HG03135 (cell line): Measurements from ENCODE around the gene SDCCAG8.
A peak's percentile ranks its signal among the peaks of the same experiment; 100 is the strongest.

Source experiments
- ATAC-seq: cut with Tn5 transposase; IDR thresholded peaks from one replicate; pipeline ENCODE4 v1.9.1; 2021; ENCODE audit warnings: mild to moderate bottlenecking, moderate library complexity; ENCODE audit not compliant: unreplicated experiment

The SDCCAG8 gene

DNA sequence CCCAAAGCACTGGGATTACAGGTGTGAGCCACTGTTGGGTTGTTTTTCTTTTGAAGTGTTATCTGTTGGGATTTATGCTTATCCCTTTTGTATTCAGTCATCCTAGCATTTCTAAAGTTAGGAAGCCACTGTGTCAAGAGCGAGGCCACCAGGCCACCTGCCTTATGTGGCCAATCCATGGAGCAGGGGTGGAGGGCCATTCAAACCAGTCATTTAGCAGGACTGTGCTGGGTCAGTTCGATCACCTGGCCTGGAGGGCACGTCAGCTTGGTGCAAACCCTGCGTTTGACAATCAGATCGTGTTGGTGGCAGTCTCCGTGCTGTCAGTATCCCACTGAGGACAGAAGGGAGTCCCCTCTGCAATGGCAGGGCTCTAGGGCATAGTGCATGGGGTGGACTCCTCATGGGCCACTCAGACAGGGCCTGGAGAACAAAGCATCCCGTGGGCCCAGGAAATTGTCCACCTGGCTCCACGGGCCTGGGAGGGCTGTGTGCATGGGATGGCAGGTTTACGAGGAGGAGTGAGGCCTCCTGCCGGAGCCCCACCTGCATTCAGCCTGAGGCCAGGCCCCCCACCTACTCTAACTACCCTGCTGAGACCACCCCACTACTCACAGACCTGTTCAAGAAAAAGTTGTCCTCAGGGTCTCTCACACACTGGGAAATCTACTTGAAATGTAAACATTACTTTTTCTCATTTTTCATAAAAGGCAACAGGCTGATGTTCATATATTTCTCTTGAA lies 242.3 kb downstream of the SDCCAG8 start:
- no peak for ATAC-seq

DNA sequence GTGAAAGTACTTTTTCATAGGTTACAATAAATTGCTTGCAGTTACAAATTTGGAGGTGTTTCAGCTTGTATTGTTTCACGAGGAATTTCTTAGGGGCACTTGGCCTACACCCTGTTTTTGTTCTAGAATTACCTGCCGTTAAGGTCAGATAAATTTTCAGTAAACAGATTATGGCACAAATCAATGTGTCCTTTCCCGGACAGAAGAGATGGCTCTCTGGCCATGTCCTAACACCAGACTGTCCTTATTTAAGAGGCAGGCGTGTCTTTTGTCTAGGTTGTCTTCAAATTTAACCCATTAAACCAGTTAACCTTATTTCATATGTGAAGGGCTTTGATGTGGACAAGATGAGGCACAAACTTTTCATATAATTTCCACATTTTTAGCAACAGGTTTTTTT lies 243.4 kb downstream of the SDCCAG8 start:
- ATAC-seq = no peak

DNA sequence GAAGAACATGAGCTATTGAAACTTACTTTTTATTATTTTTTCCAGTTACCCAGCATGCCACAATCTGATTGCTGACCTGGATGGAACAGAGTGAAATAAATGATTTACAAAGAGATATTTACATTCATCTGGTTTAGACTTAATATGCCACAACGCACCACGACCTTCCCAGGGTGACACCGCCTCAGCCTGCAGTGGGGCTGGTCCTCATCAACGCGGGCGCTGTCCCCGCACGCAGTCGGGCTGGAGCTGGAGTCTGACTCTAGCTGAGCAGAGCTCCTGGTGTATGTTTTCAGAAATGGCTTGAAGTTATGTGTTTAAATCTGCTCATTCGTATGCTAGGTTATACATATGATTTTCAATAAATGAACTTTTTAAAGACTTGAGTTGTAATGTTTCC lies 243.9 kb downstream of the SDCCAG8 start:
- no peak for ATAC-seq

GRCh38 chr1:243500512-243500911 lies 244.7 kb downstream of the SDCCAG8 start:
- ATAC-seq = no peak

GRCh38 chr1:243501002-243501401 lies 245.2 kb downstream of the SDCCAG8 start:
- no peak for ATAC-seq

DNA sequence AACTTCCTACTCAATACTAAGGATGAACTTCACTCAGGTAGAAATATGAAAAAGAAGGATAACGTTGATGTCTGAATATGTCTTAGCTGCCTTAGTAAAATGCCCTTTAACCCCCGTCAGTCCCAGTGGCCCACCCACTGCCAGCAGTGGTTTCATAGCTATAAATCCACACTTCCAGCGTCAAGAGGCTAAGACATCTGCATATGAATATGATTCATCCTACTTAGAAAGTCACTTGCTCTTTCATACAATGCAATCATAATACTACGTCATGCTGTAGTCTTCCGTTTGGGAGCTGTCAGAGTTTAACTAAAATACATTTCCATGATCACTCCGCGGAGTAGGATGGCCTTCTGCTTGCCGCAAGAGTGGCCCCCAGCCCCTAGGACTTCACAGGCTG lies 247.3 kb downstream of the SDCCAG8 start:
- ATAC-seq = no peak

DNA sequence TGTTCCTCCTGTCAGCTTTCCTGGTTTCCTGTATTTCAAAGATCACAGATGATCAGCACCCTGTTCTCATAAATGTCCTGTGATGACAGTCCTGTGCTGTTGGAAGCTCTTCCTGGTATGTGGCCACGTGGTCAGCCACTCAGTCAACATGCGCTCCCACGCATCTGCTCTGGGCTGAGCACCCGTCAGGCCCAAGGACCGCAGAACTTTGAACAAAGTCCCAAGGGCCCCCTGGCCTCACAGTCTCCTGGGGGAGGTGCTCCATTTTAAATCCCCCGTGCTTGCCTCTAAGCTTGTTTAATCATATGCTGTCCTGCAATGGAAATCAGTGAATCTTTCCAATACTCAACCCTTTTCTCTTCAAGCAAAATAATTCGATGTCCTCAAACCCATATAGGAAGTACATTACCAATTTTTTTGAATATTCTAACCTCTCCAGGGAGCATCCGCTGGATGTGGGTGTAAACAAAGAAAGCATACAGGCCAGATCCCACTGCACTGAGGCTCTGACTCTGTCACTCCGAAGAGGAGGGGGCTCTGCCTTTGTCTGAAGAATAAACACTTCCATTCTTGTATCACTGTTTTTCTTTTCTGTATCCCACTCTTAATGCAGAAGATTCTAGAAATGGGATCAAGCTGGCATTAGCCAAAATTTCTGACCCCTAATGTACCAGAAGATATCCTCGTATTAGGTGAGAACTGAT lies 250.3 kb downstream of the SDCCAG8 start:
- ATAC-seq = no peak

GRCh38 chr1:243507001-243507671 lies 251.3 kb downstream of the SDCCAG8 start:
- no peak for ATAC-seq

DNA sequence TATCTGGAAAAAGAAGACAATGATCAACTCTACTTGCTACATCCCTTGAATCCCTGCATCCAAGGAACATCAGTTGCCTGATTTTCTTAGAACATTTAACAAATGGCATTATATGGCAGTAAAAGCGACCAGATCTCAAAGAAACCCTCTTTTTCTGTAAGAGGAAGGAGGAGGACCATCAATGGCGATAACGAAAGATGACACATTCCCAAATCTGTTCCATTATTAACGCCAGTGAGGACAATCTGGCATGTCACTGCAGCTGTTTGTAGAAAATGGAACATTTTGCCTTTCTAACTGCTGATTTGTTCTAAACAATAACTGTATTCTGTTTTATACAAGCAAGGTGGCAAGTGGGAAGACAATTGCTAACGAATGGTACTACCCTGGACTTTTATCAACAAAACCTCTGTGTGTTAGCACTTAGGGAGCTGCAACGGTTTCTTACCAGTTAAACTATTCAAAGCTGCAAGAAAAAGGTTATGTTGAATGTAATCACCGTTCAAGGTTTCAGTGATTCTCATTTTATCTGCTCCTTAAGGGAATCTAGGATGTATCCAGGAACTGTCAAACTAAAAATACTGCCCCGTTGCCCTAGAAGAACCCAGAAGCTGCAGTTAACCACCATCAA lies 251.9 kb downstream of the SDCCAG8 start:
- no peak for ATAC-seq

DNA sequence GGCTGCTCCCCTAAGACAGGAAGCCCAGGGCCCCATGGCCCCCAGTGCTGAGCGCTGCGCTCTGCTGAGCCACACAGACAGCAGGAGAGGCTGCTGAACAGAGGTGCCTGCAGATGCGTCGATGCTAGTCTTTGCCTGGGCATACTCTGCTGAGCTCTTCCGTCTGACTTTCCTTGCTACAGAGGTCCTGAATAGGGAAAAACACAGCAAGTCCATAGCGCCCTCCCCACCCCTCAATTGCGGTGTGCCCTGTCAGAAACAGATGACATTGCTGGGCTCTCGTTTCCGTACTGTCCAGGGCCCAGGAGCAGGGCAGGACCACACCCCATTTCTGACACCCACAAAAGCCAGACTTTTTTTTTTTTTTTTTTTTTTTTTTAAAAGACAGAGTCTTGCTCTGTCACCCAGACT lies 252.5 kb downstream of the SDCCAG8 start:
- peak; percentile 80 for ATAC-seq

GRCh38 chr1:243508943-243509342 lies 253.1 kb downstream of the SDCCAG8 start:
- ATAC-seq = no peak

DNA sequence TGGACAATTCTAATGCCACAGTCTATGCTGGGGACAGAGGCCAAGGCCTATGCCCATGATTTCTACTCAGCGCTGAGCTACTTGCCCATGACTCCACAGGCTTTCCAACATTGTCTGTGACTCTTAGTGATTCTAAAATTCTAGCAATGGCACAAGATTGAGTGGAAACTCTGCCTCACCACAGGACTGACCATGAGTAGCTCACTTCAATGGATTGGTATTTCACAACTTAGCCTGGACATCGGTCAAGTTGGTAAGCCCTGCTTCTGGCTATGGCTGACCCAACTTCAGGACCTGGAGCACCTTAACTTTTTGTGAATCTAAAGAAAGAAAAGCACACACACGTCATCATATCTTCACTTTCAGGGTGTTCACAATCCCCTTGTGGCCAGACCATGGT lies 255.1 kb downstream of the SDCCAG8 start:
- no peak for ATAC-seq

- no peak for ATAC-seq
These were observed 258.1 kb downstream of the SDCCAG8 start for GRCh38 chr1:243513726-243514491.

- ATAC-seq = no peak
These were observed 259.1 kb downstream of the SDCCAG8 start for GRCh38 chr1:243514927-243515326.

DNA sequence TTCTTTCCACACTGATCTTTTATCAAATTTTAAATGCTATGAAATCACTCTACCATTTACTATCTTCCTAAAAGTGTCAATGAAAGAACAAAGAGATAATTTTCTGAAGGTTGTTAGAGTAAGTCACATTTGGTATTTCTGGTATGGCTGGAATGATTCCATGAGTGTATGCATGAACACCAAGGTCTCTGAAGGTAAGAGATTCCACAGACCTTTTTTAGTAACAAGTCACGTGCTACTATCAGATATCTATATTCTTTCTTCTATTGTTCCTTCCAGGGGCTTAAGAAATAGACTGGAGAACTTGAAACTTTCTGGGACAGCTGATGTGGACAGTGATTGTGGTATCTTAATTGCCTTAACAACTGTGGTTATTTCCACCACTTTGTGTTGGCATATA lies 265.0 kb downstream of the SDCCAG8 start:
- no peak for ATAC-seq

DNA sequence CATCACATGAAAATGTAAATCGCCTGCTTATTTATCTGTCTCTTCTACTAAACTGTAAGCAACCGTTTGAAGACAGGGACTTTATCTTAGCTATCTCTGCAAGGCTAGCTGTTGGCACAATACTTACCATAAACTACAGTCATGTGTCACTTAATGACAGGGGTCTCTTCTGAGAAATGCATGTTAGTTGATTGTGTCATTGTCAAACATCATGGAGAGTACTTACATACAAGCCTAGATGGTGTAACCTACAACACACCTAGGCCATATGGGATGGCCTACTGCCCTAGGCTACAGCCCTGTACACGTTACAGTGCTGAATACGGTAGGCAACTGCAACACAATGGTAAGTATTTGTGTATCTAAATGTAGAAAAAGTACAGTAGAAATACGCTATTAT lies 267.9 kb downstream of the SDCCAG8 start:
- ATAC-seq = no peak

GRCh38 chr1:243525085-243525487 lies 269.2 kb downstream of the SDCCAG8 start:
- ATAC-seq = no peak

DNA sequence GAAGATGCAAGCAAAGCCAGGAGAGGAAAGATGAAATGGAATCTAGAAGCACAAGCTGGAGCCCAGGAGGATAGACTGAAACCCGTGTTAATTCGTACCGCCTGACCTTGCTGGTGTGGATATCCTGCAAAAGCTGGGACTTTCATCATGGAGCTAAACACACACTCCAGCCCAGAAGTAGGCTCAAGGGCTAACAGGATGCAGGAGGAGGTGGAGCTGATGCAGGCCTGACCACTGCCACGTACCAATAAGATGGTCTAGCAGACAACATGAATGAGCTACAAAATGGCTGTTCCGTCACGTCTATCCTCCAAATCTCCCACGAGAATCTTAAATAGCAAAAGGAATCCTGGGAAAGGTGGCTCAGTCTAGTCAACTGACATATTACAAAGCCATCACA lies 270.3 kb downstream of the SDCCAG8 start:
- no peak for ATAC-seq

DNA sequence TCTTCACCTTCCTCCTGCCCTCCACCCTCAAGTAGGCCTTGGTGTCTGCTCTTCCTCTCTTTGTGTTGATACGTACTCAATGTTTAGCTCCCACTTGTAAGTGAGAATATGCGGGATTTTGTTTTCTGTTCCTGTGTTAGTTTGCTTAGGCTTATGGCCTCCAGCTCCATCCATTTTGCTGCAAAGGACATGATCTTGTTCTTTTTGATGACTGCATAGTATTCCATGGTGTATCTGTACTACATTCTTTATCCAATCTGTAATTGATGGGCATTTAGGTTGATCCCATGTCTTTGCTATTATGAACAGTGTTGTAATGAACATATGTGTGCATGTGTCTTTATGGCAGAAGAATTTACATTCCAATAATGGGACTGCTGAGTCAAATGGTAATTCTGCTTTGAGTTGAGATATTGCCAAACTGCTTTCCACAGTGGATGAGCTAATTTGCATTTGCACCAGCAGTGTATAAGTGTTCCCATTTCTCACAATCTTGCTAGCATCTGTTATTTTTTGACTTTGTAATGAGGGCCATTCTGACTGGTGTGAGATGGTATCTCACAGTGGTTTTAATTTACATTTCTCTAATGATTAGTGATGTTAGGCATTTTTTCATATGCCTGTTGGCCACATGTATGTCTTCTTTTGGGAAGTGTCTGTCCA lies 272.7 kb downstream of the SDCCAG8 start:
- no peak for ATAC-seq

DNA sequence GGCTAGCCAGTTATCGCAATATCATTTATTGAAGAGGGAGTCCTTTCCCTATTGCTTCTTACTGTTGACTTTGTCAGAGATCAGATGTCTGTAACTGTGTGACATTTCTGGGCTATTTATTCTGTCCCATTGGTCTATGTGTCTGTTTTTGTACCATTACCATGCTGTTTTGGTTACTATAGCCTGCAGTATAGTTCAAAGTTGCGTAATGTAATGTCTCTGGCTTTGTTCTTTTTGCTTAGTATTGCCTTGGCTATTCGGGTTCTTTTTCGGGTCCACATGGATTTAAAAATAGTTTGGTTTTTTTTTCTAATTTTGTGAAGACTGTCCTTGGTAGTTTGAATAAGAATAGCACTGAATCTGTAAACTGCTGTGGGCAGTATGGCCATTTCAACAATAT lies 273.7 kb downstream of the SDCCAG8 start:
- ATAC-seq = no peak
